Esophagus muscularis mucosa (tissue), 4 donors: ENCODE results near the gene ZNF618. TPM values are rescaled to one million over a fixed set of nuclear protein-coding genes. Genes with fewer than 3 reads are reported as not detected.

Experiments
- DNase-seq: peaks from one replicate; pipeline ENCODE4 v3.0.0-alpha.2; 2017; ENCODE audit errors: extremely low spot score
- H3K27ac ChIP-seq, 4 donors: fragments of 200-600 bp; sonication (generic); replicated peaks in 1 of 4; 1 replicate in 3 of 4; 2 replicates in 1 of 4; pipeline ENCODE4 v1.5.1; 2016 to 2019; ENCODE audit warnings: mild to moderate bottlenecking in 1 of 4
- H3K27me3 ChIP-seq, 4 donors: fragments of 200-600 bp; sonication (generic); one replicate each; pipeline versions ENCODE4 v1.5.1 to v1.6.0; 2016 to 2019
- H3K36me3 ChIP-seq, 4 donors: fragments of 200-600 bp; sonication (generic); one replicate each; pipeline ENCODE4 v1.5.1; 2016 to 2019
- H3K4me1 ChIP-seq, 4 donors: fragments of 200-600 bp; sonication (generic); one replicate each; pipeline ENCODE4 v1.5.1; 2016 to 2019
- H3K4me3 ChIP-seq, 4 donors: fragments of 200-600 bp; sonication (generic); 1 replicate in 2 of 4; 2 replicates in 2 of 4; pipeline ENCODE4 v1.5.1; 2016 to 2019; ENCODE audit warnings: mild to moderate bottlenecking in 4 of 4, moderate library complexity in 1 of 4
- H3K9me3 ChIP-seq, 4 donors: fragments of 200-600 bp; sonication (generic); 1 replicate in 3 of 4; 2 replicates in 1 of 4; pipeline ENCODE4 v1.5.1; 2016 to 2019
- EP300 ChIP-seq: sonication (generic); formaldehyde crosslinking; IDR thresholded peaks from one replicate; pipeline ENCODE4 v1.6.1; 2017; ENCODE audit warnings: antibody characterized with exemption
- POLR2A ChIP-seq: fragments of 450-650 bp; IDR thresholded peaks from one replicate; pipeline ENCODE4 v1.6.1; 2017; ENCODE audit warnings: antibody characterized with exemption, moderate library complexity, mild to moderate bottlenecking, low read depth
- POLR2AphosphoS5 ChIP-seq, 2 donors: sonication (generic); formaldehyde crosslinking; IDR thresholded peaks; one replicate each; pipeline ENCODE4 v1.6.1; 2017; ENCODE audit warnings: antibody characterized with exemption in 2 of 2
- WGBS: methylation state at CpG from one replicate; pipeline ENCODE4 v1.1.5; 2018; 5-methylcytosine and 5-hydroxymethylcytosine counted together
- intact Hi-C: fragments of 100-400 bp; cut with DNase I; formaldehyde crosslinking; loops from one replicate; pipeline ENCODE4 v1.15.1; 2023
- total RNA-seq, 4 donors: library from RNA; depleted of rRNA; stranded (reverse); fragments of >200 nt; gene quantifications; one replicate each; pipeline versions ENCODE4 v1.1.0 to v1.2.1, GENCODE V29; 2016
- TF ChIP-seq, protein P1 (sequence below), 3 experiments: fragments of 200-600 bp in 2 of 3; fragments of 450-650 bp in 1 of 3; sonication (generic) in 2 of 3; IDR thresholded peaks; one replicate each; pipeline ENCODE4 v1.5.1; 2017 to 2019; ENCODE audit warnings: antibody characterized with exemption in 3 of 3, mild to moderate bottlenecking in 2 of 3, moderate library complexity in 1 of 3

The ZNF618 gene
- total RNA-seq, 4 donors from 2014 or later, result 1.2 to 4.5 (median 2.6) TPM

GRCh38 chr9:113899205-113899604 is 23.1 kb downstream of the ZNF618 start:
- no peak for TF ChIP-seq EP300
- TF ChIP-seq POLR2A, result no peak
- TF ChIP-seq POLR2AphosphoS5 (IDR thresholded peaks at IDR 0.05), result no peak
- TF ChIP-seq, protein P1, sequence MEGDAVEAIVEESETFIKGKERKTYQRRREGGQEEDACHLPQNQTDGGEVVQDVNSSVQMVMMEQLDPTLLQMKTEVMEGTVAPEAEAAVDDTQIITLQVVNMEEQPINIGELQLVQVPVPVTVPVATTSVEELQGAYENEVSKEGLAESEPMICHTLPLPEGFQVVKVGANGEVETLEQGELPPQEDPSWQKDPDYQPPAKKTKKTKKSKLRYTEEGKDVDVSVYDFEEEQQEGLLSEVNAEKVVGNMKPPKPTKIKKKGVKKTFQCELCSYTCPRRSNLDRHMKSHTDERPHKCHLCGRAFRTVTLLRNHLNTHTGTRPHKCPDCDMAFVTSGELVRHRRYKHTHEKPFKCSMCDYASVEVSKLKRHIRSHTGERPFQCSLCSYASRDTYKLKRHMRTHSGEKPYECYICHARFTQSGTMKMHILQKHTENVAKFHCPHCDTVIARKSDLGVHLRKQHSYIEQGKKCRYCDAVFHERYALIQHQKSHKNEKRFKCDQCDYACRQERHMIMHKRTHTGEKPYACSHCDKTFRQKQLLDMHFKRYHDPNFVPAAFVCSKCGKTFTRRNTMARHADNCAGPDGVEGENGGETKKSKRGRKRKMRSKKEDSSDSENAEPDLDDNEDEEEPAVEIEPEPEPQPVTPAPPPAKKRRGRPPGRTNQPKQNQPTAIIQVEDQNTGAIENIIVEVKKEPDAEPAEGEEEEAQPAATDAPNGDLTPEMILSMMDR (IDR thresholded peaks at IDR 0.05), result no peak
- no peaks in the 10 kb centered on the region for H3K36me3 ChIP-seq
- H3K4me3 ChIP-seq, result no peak overlapping the region
- WGBS, result no CpG with 5 or more reads among the region's 6 CpGs
- H3K4me1 ChIP-seq, result no peaks in the 10 kb centered on the region
- peak; percentile 55 for DNase-seq
- intact Hi-C loops, result no loop called here
- H3K9me3 ChIP-seq, result peaks cover 0 to 12% (median 4%) of the 10 kb centered on the region in 4 donors
- no peaks in the 10 kb centered on the region for H3K27me3 ChIP-seq
- H3K27ac ChIP-seq, result no peak overlapping the region

DNA sequence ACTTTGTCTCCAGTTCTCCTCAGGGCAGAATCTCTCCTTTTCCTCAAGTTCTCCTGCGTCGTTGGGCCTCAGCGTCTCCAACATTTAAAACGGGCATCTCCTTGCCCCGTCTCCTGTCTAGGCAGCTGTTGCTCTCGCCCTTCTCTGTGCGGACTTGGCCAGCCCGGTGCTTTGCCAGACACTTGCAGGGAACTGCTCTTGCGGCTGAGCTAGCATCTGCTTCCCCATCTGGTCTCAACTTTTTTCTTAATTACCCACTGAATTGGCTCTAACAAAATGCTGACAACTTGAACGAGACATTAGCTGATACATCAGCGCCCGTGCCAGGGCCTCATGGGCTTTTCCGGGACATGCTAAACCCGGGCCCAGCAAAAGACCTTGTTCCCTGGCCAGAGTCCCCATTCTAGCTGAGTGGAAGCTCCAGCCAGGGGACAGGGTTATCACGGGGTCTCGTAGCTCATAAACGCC is 25.1 kb downstream of the ZNF618 start:
- no peak for TF ChIP-seq EP300
- TF ChIP-seq, protein P1 (IDR thresholded peaks at IDR 0.05), result no peak
- TF ChIP-seq POLR2AphosphoS5 (IDR thresholded peaks at IDR 0.05), result no peak
- no peak for TF ChIP-seq POLR2A
- H3K4me3 ChIP-seq, result no peak overlapping the region
- H3K36me3 ChIP-seq, result no peaks in the 10 kb centered on the region
- peaks cover 0 to 14% (median 4%) of the 10 kb centered on the region in 4 donors for H3K9me3 ChIP-seq
- H3K4me1 ChIP-seq, result no peaks in the 10 kb centered on the region
- H3K27me3 ChIP-seq, result no peaks in the 10 kb centered on the region
- no peak overlapping the region for H3K27ac ChIP-seq
- 91% methylated on average over 17 of the region's 17 CpGs for WGBS
- intact Hi-C loops, result no loop called here
- no peak for DNase-seq

- intact Hi-C loops, result no loop called here
- no peak for TF ChIP-seq POLR2AphosphoS5 (IDR thresholded peaks at IDR 0.05)
- TF ChIP-seq POLR2A, result no peak
- TF ChIP-seq, protein P1 (IDR thresholded peaks at IDR 0.05), result no peak
- no peak for TF ChIP-seq EP300
- Histone ChIP-seq H3K27me3 (no peaks in the 10 kb centered on the region), H3K27ac (no peak overlapping the region), H3K4me3 (no peak overlapping the region), H3K36me3 (no peaks in the 10 kb centered on the region), H3K4me1 (peaks cover 0 to 8% (median 2%) of the 10 kb centered on the region in 4 donors), H3K9me3 (peaks cover 0 to 14% (median 4%) of the 10 kb centered on the region in 4 donors)
- WGBS, result 79% methylated on average over 4 of the region's 4 CpGs
- no peak for DNase-seq
Measured at GRCh38 chr9:113903514-113904077, 27.5 kb downstream of the ZNF618 start.

DNA sequence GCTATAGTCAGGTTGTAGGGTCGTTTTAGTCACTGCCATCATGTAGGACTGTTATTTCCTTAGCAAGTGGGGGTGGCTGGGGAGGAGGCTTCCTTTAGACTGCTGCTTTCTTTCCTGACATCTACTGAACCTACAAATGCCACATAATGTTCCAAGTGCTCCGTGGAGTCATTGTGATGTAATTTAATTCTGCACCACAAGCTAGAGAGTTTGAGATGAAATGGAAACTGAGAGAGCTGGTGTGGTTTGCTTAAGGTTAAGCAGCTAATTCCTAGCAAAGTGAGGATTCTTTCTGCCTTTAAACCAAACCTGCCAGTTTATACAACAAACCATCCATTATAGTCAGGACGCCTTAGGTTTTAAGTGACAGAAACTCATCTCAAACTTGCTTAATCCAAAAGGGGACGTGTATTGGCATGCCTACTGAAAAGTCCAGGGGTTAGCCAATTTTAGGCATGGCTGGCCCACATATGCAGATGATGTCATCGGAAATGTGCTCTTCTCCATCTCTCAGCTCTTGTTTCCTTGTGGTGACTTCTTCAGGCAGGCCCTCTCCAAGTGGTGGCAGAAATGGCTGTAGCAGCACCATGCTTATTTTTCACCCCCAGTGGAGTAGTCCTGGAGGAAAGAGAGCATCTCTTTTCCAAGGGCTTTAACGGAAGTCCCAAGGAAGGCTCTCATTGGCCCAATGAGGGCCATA is 30.5 kb downstream of the ZNF618 start:
- TF ChIP-seq POLR2AphosphoS5 (IDR thresholded peaks at IDR 0.05), result no peak
- TF ChIP-seq, protein P1 (IDR thresholded peaks at IDR 0.05), result no peak
- TF ChIP-seq POLR2A, result no peak
- no peak for TF ChIP-seq EP300
- WGBS, result 77% methylated on average over 6 of the region's 6 CpGs
- intact Hi-C loops, result no loop called here

More for the DNA sequence above, 30.5 kb downstream of the ZNF618 start:
- Histone ChIP-seq H3K36me3 (no peaks in the 10 kb centered on the region), H3K4me1 (peaks cover 0 to 8% (median 2%) of the 10 kb centered on the region in 4 donors), H3K27ac (no peak overlapping the region), H3K4me3 (no peak overlapping the region), H3K27me3 (no peaks in the 10 kb centered on the region), H3K9me3 (peaks cover 0 to 14% (median 4%) of the 10 kb centered on the region in 4 donors)
- DNase-seq, result no peak
